IMR-90 (cell line): Measurements from ENCODE around the gene HOXA5. TPM values are rescaled to one million over a fixed set of nuclear protein-coding genes. Genes with fewer than 3 reads are reported as not detected.
A peak's percentile ranks its signal among the peaks of the same experiment; 100 is the strongest.

Experiments used
- ATAC-seq: fragments of 200-7000 bp; cut with Tn5 transposase; 2 replicates; pipeline ENCODE4 v1.9.1; 2020; ENCODE audit warnings: low read depth, mild to moderate bottlenecking, moderate library complexity
- BruUV-seq: library from RNA; stranded (reverse); fragments of 400-500 nt; replicated peaks from 2 replicates; lab custom pipeline; 2021; lab: Mats Ljungman, UMichigan
- CTCF ChIA-PET: fragments of 300-600 bp; formaldehyde crosslinking; extraction: SDS; loops from one replicate; lab custom pipeline; 2021; ENCODE audit warnings: antibody characterized with exemption; lab: Yijun Ruan, JAX
- POLR2A ChIA-PET: fragments of 300-600 bp; sonication (Branson Sonifier 250); formaldehyde crosslinking; loops from one replicate; lab custom pipeline; 2022; ENCODE audit warnings: antibody characterized with exemption; ENCODE audit not compliant: unreplicated experiment; lab: Charles Lee
- DNase-seq: peaks from one replicate; pipeline ENCODE4 v3.0.0; 2013
- H2AFZ ChIP-seq: replicated peaks from 2 replicates; pipeline ENCODE3; 2013; ENCODE audit warnings: low read length, mild to moderate bottlenecking; ENCODE audit not compliant: poor library complexity
- H2AK5ac ChIP-seq: 2 replicates; pipeline ENCODE4 v1.6.1; 2013; ENCODE audit warnings: low read depth, low read length, inconsistent platforms
- H2AK9ac ChIP-seq: replicated peaks from 2 replicates; pipeline ENCODE3; 2013; ENCODE audit warnings: mild to moderate bottlenecking, low read depth, low read length, moderate library complexity; ENCODE audit not compliant: poor library complexity
- H2BK120ac ChIP-seq: 2 replicates; pipeline ENCODE4 v1.6.1; 2013; ENCODE audit warnings: low read depth, low read length, inconsistent platforms
- H2BK15ac ChIP-seq: 3 replicates; pipeline ENCODE4 v1.6.1; 2013; ENCODE audit warnings: low read depth, low read length, inconsistent platforms
- H2BK20ac ChIP-seq: 2 replicates; pipeline ENCODE4 v1.6.1; 2013; ENCODE audit warnings: low read depth, mild to moderate bottlenecking, inconsistent platforms, low read length, moderate library complexity
- H2BK5ac ChIP-seq: 2 replicates; pipeline ENCODE4 v1.6.1; 2013; ENCODE audit warnings: mild to moderate bottlenecking, low read depth, low read length, inconsistent platforms; ENCODE audit not compliant: poor library complexity, severe bottlenecking
- H3K14ac ChIP-seq: replicated peaks from 2 replicates; pipeline ENCODE4 v1.6.1; 2013; ENCODE audit warnings: low read depth, low read length, inconsistent platforms
- H3K18ac ChIP-seq: 2 replicates; pipeline ENCODE4 v1.6.1; 2013; ENCODE audit warnings: low read depth, low read length, control low read depth
- H3K23ac ChIP-seq: 2 replicates; pipeline ENCODE4 v1.6.1; 2013; ENCODE audit warnings: low read depth, low read length, inconsistent platforms
- H3K27ac ChIP-seq: 2 replicates; pipeline ENCODE4 v1.5.1; 2013; ENCODE audit warnings: mild to moderate bottlenecking, control low read depth, low read length; ENCODE audit not compliant: insufficient read depth
- H3K27me3 ChIP-seq: 2 replicates; pipeline ENCODE4 v1.6.1; 2013; ENCODE audit warnings: low read length; ENCODE audit not compliant: control insufficient read depth, insufficient read depth
- H3K36me3 ChIP-seq: 2 replicates; pipeline ENCODE4 v1.6.1; 2013; ENCODE audit warnings: low read length, mixed read lengths; ENCODE audit not compliant: control insufficient read depth, insufficient read depth
- H3K4ac ChIP-seq: 2 replicates; pipeline ENCODE4 v1.6.1; 2013; ENCODE audit warnings: low read depth, low read length, inconsistent platforms
- H3K4me1 ChIP-seq: 2 replicates; pipeline ENCODE4 v1.6.1; 2013; ENCODE audit warnings: low read length, mixed read lengths; ENCODE audit not compliant: control insufficient read depth, insufficient read depth
- H3K4me2 ChIP-seq: 2 replicates; pipeline ENCODE4 v1.6.1; 2013; ENCODE audit warnings: low read depth, mild to moderate bottlenecking, control low read depth, low read length, moderate library complexity
- H3K4me3 ChIP-seq: 2 replicates; pipeline ENCODE4 v1.5.1; 2013; ENCODE audit warnings: low read depth, mild to moderate bottlenecking, control low read depth, low read length, moderate library complexity; ENCODE audit not compliant: insufficient read depth
- H3K56ac ChIP-seq: 2 replicates; pipeline ENCODE4 v1.6.1; 2013; ENCODE audit warnings: low read length, inconsistent platforms; ENCODE audit not compliant: insufficient read depth; ENCODE audit errors: extremely low read depth
- H3K79me1 ChIP-seq, 2 experiments: 2 replicates each; pipeline ENCODE4 v1.6.1; 2013; ENCODE audit warnings: low read length in 2 of 2, inconsistent platforms in 1 of 2, low read depth in 1 of 2
- H3K9ac ChIP-seq: 2 replicates; pipeline ENCODE4 v1.6.1; 2013; ENCODE audit warnings: low read depth, low read length, control low read depth
- H3K9me1 ChIP-seq: 2 replicates; pipeline ENCODE4 v1.6.1; 2013; ENCODE audit warnings: low read length, inconsistent platforms; ENCODE audit not compliant: insufficient read depth
- H3K9me3 ChIP-seq: 2 replicates; pipeline ENCODE4 v1.6.1; 2013; ENCODE audit warnings: low read length; ENCODE audit not compliant: control insufficient read depth, insufficient read depth
- H4K20me1 ChIP-seq: 2 replicates; pipeline ENCODE4 v1.6.1; 2013; ENCODE audit warnings: low read length, inconsistent platforms; ENCODE audit not compliant: insufficient read depth
- H4K5ac ChIP-seq: 2 replicates; pipeline ENCODE4 v1.6.1; 2013; ENCODE audit warnings: mild to moderate bottlenecking, low read depth, low read length, control low read depth
- H4K8ac ChIP-seq, 2 experiments: 2 replicates each; pipeline ENCODE4 v1.6.1; 2013; ENCODE audit warnings: low read depth in 2 of 2, low read length in 2 of 2, control low read depth in 1 of 2, inconsistent platforms in 1 of 2
- H4K91ac ChIP-seq: 2 replicates; pipeline ENCODE4 v1.6.1; 2013; ENCODE audit warnings: low read depth, low read length, inconsistent platforms; ENCODE audit not compliant: insufficient read depth
- BHLHE40 ChIP-seq: fragments of 150-350 bp; IDR thresholded peaks from 2 replicates; pipeline ENCODE4 v1.6.1; 2016; ENCODE audit warnings: mild to moderate bottlenecking, low read depth, low read length
- CHD1 ChIP-seq: IDR thresholded peaks from 2 replicates; pipeline ENCODE4 v1.6.1; 2012; ENCODE audit warnings: low read depth, low read length, improper control_type of control experiment
- CTCF ChIP-seq: conservative IDR thresholded peaks from 2 replicates; pipeline ENCODE4 v1.5.1; 2012; ENCODE audit warnings: mild to moderate bottlenecking, low read depth, low read length, improper control_type of control experiment
- ELK1 ChIP-seq: fragments of 150-350 bp; IDR thresholded peaks from 2 replicates; pipeline ENCODE4 v1.6.1; 2016; ENCODE audit warnings: low read depth, mild to moderate bottlenecking, low read length, moderate library complexity, borderline replicate concordance
- FOS ChIP-seq: fragments of 150-350 bp; IDR thresholded peaks from 2 replicates; pipeline ENCODE4 v1.6.1; 2016; ENCODE audit warnings: low read depth, low read length
- MAFK ChIP-seq: IDR thresholded peaks from 2 replicates; pipeline ENCODE4 v1.6.1; 2012; ENCODE audit warnings: low read depth, low read length, improper control_type of control experiment
- MXI1 ChIP-seq: IDR thresholded peaks from 2 replicates; pipeline ENCODE4 v1.6.1; 2012; ENCODE audit warnings: low read depth, mild to moderate bottlenecking, low read length, moderate library complexity, borderline replicate concordance
- NFE2L2 ChIP-seq: fragments of 150-350 bp; IDR thresholded peaks from 2 replicates; pipeline ENCODE4 v1.6.1; 2016; ENCODE audit warnings: low read depth, mild to moderate bottlenecking, low read length
- RAD21 ChIP-seq: IDR thresholded peaks from 2 replicates; pipeline ENCODE4 v1.6.1; 2012; ENCODE audit warnings: low read length, improper control_type of control experiment
- RFX5 ChIP-seq: IDR thresholded peaks from 2 replicates; pipeline ENCODE4 v1.8.0; 2012; ENCODE audit warnings: low read depth, mild to moderate bottlenecking, low read length, moderate library complexity
- SMC3 ChIP-seq: fragments of 150-350 bp; IDR thresholded peaks from 2 replicates; pipeline ENCODE4 v1.6.1; 2016; ENCODE audit warnings: low read depth, mild to moderate bottlenecking, antibody characterized with exemption, low read length, moderate library complexity
- USF2 ChIP-seq: fragments of 150-350 bp; IDR thresholded peaks from 2 replicates; pipeline ENCODE4 v1.6.1; 2017; ENCODE audit warnings: mild to moderate bottlenecking, antibody characterized with exemption, low read length, low read depth
- WGBS, 2 experiments: methylation state at CpG; one replicate each; pipeline versions ENCODE4 v1.1.5 to v1.1.7; 2013; ENCODE audit warnings: missing lambda C conversion rate in 2 of 2; ENCODE audit not compliant: insufficient read length in 1 of 2; ENCODE audit errors: extremely low coverage in 2 of 2; 5-methylcytosine and 5-hydroxymethylcytosine counted together
- dilution Hi-C: fragments of 300-500 bp; cut with HindIII; formaldehyde crosslinking; loops from one replicate; pipeline ENCODE4 v1.14.3; 2018; ENCODE audit warnings: low sequenced_read_pairs; ENCODE audit not compliant: unreplicated experiment
- in situ Hi-C: fragments of 300-500 bp; cut with MboI; formaldehyde crosslinking; loops from 3 replicates; pipeline ENCODE4 v1.14.3; 2019; ENCODE audit warnings: low sequenced_read_pairs, inconsistent platforms, mixed read lengths
- intact Hi-C: fragments of 100-400 bp; cut with micrococcal nuclease; formaldehyde crosslinking; loops from 2 replicates; pipeline ENCODE4 v1.10.0; 2022
- polyA plus RNA-seq, 3 experiments: library from polyadenylated mRNA; depleted of rRNA; stranded (reverse); fragments of >200 nt; gene quantifications; 2 replicates each; pipeline ENCODE4 v1.2.3, GENCODE V29; 2012; ENCODE audit warnings: low replicate concordance in 1 of 3
- total RNA-seq: library from RNA; depleted of rRNA; stranded (reverse); fragments of >200 nt; gene quantifications from 2 replicates; pipeline ENCODE4 v1.2.3, GENCODE V29; 2012

The HOXA5 gene
- total and polyA plus RNA-seq, 2 of the 4 experiments (the other 2 are of a cell fraction): 19.9 to 29.4 TPM

GRCh38 chr7:27129729-27130539 lies 13.5 kb downstream of the HOXA5 start:
- dilution Hi-C loops: no loop called here
- Histone ChIP-seq H3K4me1 (peaks cover 26% of the 10 kb centered on the region), H2BK15ac (peak overlapping the region; percentile 33; the same call in 2 of the 3 replicates), H3K4ac (peak overlapping the region; percentile 49), H3K36me3 (peaks cover 3% of the 10 kb centered on the region; the same call in 1 of the 2 replicates), H3K9ac (peak overlapping the region; percentile 68), H3K18ac (peak overlapping the region; percentile 16), H3K27ac (peak overlapping the region; percentile 44), H3K14ac (peak overlapping the region; percentile 52; the same call in 1 of the 2 replicates), H3K4me3 (peak overlapping the region; percentile 76), H3K56ac (0 out of 2 replicates have a peak overlapping the region, but pooled peaks have one; percentile 22), H4K5ac (peak overlapping the region; percentile 78), H4K91ac (peak overlapping the region; percentile 48), H3K4me2 (peak overlapping the region; percentile 94), H2BK20ac (0 out of 2 replicates have a peak overlapping the region, but pooled peaks have one; percentile 21), H2AFZ (peak overlapping the region; percentile 84), H3K9me3 (no peaks in the 10 kb centered on the region), H4K8ac (peak overlapping the region; percentile 45 to 56; a peak in 2 of 4 replicates), H2BK5ac (peak overlapping the region; percentile 62), H4K20me1 (no peaks in the 10 kb centered on the region), H3K79me1 (peaks cover 29 to 47% of the 10 kb centered on the region in 2 experiments), H3K9me1 (peaks cover 12% of the 10 kb centered on the region), H2AK9ac (peak overlapping the region; percentile 75), H2AK5ac (no peak overlapping the region; the same call in 1 of the 2 replicates), H3K23ac (peak overlapping the region; percentile 94), H3K27me3 (no peaks in the 10 kb centered on the region), H2BK120ac (peak overlapping the region; percentile 58)
- BruUV-seq: no TSS peak
- ATAC-seq (peak; percentile 46), DNase-seq (no peak)
- CTCF ChIA-PET: interaction anchor here (0.8 to 1.8 kb wide), 4 partner anchors 10 to 276 kb away, joined by 3 to 5 read pairs (median 4); no protein-coding TSS in a partner anchor
- WGBS, 2 experiments: 2% methylated on average over 40 of the region's 72 CpGs; no CpG with 5 or more reads in 1 of the 2 experiments
- in situ Hi-C loops: no loop called here
- intact Hi-C loops: loop anchor here (2.0 to 5.0 kb wide), 2 partner anchors 33 to 98 kb away; no protein-coding TSS in a partner anchor
- POLR2A ChIA-PET: interaction anchor here (0.6 kb wide), 1 partner anchor 332 kb away, joined by 4 read pairs; no protein-coding TSS in a partner anchor
- TF ChIP-seq FOS: no peak
- TF ChIP-seq MXI1: peak; percentile 46; the same call in 1 of the 2 replicates
- TF ChIP-seq RAD21: peak; percentile 19; the same call in 1 of the 2 replicates
- 0 out of 2 replicates have a peak, but pooled peaks have one; percentile 12 for TF ChIP-seq BHLHE40
- TF ChIP-seq MAFK: no peak
- TF ChIP-seq NFE2L2: no peak
- no peak for TF ChIP-seq RFX5
- TF ChIP-seq USF2: no peak
- TF ChIP-seq SMC3: no peak; the same call in 1 of the 2 replicates
- TF ChIP-seq CHD1: peak; percentile 51; the same call in 1 of the 2 replicates
- peak; percentile 39 for TF ChIP-seq CTCF
- no peak for TF ChIP-seq ELK1
